ENCODE data around the gene EPHB4.
A peak's percentile ranks its signal among the peaks of the same experiment; 100 is the strongest.
"Not testable (repeated sequence)": the region's sequence is repeated elsewhere in the genome, so short reads cannot be mapped to it uniquely, and the experiment has no call there.

The EPHB4 gene

DNA sequence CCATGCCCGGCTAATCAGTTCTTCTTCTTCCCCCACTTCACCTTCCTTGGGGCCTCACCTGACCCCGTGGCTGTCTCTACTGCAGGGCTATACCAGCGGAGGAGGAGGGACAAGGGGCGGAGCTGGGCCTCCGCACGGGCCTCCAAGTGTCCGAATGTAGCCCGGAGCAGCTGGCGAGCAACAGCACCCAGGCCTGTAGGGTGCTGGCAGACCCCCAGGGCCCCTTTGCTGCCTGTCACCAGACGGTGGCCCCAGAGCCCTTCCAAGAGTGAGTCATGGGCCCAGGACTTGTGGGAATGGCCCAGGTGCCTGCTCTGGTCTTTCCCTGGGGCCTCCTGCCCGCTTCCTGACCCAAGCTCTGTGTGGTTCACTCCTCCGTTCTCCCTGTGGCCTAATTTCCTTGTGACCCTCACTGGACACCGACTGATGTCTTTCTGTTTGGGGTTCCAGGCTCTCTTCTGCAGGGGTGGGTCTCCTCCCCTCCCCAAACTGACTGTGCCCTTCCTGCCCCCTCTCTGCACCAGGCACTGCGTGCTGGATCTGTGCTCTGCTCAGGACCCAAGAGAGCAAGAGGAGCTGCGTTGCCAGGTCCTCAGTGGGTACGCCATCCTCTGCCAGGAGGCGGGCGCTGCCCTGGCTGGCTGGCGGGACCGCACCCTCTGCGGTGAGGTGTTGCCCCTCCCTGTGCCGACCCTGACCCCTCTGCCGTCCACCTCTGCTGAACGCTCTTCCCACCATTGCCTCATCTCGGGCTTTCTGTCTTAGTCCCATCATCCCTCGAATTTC lies 35.2 kb downstream of the EPHB4 start:
- DNase-seq = no peak
- peak; percentile 25 for ATAC-seq

DNA sequence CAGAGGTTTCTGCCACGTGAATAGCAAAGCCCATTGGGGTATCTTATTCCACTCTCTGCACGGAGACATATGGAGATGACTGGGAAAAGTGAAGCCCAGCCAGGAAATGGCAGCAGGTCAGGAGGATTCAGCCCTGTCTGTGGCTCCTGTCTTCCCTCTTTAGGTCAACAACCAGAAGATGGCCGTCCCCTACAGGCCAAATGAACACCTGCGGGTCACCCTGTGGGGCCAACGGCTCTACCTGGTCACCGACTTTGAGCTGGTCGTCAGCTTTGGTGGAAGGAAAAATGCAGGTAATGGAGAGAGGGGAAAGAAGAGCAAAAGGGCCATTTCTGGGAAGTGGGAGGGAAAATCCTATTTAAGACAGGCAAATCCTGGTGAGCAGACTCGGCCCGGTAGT lies 38.3 kb downstream of the EPHB4 start:
- DNase-seq (no peak), ATAC-seq (no peak)

DNA sequence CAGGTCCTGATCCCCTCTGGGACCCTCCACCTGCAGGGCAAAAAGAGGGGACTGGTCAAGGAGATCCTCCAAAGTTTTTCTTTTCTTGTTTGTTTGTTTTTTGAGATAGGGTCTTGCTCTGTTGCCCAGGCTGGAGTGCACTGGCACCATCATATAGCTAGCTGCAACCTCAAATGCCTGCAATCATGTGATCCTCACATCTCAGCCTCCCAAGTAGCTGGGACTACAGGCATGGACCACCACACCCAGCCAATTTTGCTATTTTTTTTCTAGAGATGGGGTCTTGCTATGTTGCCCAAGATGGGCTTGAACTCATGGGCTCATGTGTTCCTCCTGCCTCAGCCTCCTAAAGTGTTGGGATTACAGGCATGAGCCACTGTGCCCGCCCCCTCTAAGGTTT lies 41.0 kb downstream of the EPHB4 start:
- DNase-seq (no peak), ATAC-seq (no peak)

DNA sequence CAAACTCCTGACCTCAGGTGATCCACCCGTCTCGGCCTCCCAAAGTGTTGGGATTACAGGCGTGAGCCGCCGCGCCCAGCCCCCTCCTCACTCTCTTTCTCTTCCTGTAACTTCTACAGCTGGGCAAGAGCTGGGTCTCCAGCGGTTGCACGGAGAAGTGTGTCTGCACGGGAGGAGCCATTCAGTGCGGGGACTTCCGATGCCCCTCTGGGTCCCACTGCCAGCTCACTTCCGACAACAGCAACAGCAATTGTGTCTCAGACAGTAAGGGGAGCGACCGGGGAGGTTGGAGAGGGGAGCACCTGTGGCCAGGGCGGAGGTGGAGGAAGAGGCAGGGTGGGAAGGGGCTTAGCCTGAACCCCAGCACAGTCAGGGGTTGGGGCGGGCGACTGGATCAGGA lies 41.4 kb downstream of the EPHB4 start:
- DNase-seq = no peak
- no peak for ATAC-seq

DNA sequence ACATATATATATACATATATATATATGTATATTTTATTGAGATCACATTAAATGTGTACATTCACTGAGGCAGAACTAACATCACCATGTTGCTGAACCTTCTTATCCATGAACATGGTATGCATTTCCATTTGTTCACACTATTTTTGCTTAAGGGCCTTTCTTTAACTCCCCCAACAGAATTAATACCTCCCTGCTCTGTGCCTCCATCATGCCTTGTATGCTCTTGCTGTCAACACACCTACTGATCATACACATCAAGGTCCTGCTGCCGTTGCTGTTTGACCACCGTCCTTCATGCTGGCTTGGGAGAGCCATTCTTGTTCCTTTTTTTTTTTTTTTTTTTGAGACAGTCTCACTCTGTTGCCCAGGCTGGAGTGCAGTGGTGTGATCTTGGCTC lies 43.5 kb downstream of the EPHB4 start:
- ATAC-seq = no peak
- DNase-seq = no peak

DNA sequence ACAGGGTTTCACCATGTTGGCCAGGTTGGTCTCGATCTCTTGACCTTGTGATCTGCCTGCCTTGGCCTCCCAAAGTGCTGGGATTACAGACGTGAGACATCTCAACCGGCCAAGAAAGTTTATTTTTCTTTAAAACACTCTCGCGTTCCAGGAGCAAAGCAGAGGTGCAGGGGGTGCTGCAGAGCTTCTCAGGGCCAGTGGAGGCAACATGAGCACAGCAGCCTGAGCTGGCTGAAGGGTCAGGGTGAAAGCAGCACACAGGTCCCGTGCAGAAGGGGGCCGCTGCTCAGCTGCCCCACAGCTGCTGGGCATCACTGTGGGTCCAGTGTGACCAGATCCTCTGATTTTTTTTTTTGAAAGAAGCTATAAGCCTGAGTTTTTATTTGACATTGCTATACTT lies 46.1 kb downstream of the EPHB4 start:
- no peak for ATAC-seq
- no peak for DNase-seq

DNA sequence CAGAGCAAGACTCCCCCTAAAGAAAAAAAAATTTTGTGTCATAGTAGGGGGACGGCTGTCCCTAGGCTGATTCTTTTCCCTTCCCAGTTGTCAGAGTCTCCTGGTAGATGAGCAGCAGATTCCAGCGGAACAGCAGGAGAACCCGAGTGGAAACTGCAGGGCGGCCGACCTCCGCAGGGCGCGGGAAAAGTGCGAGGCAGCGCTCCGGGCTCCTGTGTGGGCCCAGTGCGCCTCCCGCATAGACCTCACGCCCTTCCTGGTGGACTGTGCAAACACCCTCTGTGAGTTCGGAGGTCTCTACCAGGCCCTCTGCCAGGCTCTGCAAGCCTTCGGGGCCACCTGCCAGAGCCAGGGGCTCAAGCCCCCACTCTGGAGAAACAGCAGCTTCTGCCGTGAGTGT lies 48.0 kb downstream of the EPHB4 start:
- DNase-seq (no peak), ATAC-seq (no peak)

DNA sequence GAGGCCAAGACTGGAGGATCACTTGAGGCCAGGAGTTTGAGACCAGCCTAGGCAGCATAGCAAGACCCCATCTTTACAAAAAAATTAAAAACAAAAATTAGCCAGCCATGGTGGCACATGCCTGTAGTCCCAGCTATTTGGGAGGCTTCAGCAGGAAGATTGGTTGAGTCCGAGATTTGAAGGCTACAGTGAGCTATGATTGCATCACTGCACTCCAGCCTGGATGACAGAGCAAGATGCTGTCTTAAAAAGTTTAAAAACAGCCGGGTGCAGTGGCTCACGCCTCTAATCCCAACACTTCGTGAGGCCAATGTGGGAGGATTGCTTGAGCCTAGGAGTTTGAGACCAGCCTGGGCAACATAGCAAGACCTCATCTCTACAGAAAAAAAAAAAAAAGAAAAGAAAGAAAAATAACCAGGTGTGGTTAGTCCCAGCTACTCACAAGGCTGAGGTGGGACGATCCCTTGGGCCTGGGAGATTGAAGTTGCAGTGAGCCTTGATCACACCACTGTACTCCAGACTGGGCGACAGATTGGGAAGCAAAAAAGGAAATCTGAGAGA lies 49.2 kb downstream of the EPHB4 start:
- ATAC-seq = no peak

DNA sequence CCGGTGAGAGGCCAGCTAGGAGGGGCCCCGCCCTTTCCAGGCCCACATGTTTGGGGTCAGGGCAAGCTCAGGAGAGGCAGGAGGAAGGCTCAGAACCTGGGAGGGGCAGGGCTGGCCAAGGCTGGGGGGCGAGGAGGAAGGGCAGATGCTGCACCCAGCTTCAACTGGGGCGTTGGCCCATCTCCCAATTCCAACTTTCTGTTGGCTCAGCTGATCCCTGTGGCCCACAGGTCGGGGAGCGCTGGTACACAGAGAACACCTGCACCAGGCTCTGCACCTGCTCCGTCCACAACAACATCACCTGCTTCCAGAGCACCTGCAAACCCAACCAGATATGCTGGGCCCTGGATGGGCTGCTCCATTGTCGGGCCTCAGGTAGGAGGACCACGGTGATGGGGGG lies 53.8 kb downstream of the EPHB4 start:
- DNase-seq (no peak), ATAC-seq (no peak)

More for the DNA sequence above, 49.2 kb downstream of the EPHB4 start:
- DNase-seq = no peak

DNA sequence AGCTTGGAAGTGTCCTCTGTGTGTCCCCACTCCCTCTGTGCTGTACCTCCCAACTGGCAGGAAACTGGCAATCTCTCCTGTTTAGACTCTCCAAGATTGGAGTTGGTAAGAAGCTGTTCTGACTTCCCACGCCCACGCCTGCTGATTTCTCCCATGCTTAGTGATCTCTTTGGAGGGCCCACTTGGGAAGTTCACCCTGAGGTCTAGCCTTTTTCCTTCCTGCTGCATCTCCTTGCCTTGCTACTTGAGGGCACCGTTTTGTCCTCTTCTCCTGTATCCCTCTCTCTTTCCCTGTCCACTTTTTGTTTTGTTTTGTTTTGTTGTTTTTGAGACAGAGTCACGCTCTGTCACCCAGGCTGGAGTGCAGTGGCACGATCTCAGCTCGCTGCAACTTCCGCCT lies 58.5 kb downstream of the EPHB4 start:
- ATAC-seq (no peak), DNase-seq (no peak)

DNA sequence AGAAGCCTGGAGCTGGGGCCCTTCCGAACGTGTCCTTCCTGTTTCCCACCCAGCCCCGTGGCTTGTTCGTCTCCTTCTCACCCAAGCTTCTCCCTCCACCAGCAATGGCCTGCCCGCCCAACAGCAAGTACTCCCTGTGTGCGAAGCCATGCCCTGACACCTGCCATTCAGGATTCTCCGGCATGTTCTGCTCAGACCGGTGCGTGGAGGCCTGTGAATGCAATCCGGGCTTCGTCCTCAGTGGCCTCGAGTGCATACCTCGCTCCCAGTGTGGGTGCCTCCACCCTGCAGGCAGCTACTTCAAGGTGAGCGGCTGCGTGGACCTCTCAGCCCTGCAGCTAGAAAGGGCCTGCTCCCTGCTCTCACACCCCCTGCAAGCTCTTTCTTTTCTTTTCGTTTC lies 62.1 kb downstream of the EPHB4 start:
- no peak for ATAC-seq

DNA sequence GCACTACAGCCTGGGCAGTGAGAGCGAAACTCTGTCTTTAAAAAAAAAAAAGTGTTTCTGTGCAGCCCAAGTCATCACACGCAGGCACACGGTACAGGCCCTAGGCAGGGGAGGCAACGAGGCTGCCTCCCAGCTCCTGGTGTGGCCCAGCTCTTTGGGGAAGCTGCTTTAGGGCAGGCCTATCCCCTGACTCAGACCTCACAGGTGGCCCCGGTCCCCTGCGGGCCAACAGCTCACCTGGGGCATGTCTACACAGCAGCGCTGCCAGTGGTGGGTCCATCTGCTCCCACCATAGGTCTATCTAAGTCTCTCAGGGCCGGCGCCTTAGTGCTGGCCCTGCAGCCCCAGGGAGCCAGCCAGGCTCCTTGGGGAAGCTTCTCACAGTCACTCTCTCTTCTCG lies 62.5 kb downstream of the EPHB4 start:
- no peak for ATAC-seq
- no peak for DNase-seq

More for the DNA sequence above, 62.1 kb downstream of the EPHB4 start:
- no peak for DNase-seq

DNA sequence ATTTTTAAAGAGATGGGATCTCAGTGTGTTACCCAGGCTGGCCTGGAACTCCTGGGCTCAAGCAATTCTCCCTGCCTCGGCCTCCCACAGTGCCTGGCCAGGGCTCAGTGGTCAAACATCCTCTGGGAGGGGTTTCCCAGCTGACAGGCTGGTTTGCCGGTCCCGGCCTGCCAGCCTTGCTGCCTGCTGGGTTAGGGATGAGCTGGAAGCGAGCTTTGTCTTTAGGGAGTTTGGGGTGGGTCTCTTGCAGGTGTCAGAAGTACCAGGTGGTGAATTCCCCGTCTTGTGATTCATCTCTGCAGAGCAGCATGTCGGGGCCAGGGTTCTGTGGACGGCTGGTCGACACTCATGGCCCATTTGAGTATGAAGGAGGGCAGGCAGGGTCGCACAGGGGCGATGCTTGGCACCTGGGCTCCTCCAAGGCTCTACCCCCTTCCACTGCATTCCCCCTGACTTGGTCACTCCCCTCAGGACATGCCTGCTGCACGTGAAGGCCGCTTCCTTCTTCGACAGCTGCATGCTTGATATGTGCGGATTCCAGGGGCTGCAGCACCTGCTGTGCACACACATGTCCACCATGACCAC lies 63.7 kb downstream of the EPHB4 start:
- ATAC-seq (no peak), DNase-seq (no peak)

DNA sequence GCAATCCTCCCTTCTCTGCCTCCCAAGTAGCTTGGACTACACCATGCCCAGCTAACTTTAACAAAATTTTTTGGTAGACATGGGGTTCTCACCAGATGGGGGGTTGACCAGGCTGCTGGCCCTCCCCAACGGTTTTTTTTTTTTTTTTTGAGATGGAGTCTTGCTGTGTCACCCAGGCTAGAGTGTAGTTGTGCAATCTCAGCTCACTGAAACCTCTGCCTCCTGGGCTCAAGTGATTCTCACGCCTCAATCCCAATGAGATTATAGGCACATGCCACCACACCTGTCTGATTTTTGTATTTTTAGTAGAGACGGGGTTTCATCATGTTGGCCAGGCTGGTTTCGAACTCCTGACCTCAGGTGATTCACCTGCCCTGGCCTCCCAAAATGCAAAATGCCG lies 64.5 kb downstream of the EPHB4 start:
- not testable (repeated sequence) for DNase-seq, ATAC-seq

DNA sequence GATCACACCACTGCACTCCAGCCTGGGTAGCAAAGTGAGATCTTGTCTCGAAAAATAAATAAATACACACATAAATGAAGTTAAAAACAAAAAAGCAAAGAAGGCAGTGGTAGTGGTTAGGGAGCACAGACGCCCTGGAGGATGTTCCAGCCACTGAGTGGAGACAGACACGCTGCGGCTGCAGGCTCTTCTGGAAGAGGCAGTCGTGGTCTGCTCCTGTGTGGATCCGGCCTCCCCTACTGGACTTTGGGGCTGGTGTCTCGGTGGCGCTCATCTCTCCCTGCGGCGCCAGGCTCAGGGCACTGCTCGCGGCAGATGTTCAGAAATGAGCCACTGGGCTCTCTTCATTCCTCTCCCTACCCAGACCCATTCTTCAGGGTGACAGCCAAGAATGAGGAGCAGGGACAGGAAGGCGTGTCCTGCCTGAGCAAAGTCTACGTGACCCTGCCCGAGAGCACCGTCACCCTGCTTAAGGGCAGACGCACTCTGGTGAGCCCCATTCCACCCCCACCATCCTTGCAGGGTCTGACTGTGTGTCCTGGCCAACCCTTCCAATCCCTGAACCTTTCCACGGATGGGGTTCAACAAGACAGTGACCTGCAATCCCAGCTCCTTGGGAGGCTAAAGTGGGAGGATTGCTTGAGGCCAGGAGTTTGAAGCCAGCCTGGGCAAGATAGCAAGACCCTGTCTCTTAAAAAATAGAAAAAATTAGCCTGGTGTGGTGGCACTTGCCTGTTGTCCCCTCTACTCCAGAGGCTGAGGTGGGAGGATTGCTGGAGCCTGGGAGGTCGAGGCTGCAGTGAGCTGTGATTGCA lies 67.8 kb downstream of the EPHB4 start:
- ATAC-seq = no peak
- no peak for DNase-seq

DNA sequence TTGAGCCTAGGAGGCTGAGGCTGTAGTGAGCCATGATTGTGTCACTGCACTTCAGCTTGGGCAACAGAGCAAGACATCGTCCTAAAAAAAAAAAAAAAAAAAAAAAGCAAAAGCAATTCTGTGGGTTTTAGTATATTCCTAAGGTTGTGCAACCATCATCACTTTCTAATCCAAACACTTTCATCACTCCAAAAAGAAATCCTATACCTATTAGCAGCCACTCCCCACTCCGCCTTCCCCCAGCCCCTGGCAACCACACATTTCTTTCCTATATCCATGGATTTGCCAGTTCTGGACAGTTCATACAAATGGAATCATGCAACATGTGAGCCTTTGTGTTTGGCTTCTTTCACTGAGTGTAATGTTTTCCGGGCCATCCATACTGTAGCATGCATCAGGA lies 73.6 kb downstream of the EPHB4 start:
- no peak for DNase-seq
- no peak for ATAC-seq

DNA sequence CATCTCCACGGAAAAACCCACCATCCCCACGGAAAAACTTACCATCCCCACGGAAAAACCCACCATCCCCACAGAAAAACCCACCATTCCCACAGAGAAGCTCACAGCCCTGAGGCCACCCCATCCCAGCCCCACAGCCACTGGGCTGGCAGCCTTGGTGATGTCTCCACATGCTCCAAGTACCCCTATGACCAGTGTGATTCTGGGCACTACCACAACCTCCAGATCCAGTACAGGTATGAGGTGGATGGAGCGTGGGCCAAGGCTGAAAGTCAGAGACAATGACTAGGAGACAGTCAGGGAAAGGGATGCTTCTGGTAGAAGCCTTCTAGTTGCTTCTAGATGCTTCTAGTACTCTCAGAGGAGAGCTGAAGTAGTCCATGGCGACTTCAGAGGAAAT lies 74.3 kb downstream of the EPHB4 start:
- DNase-seq (no peak), ATAC-seq (no peak)

Data from stimulated activated naive CD8-positive, alpha-beta T cell treated with anti-CD3 and anti-CD28 coated beads, Interleukin-15, Interleukin-2, amounts not matched to agents 100 U/mL and 50 U/mL, for 24 hours (primary cell).